HG03060 (cell line): Measurements from ENCODE around the gene HOXC9.

Experiments
- ATAC-seq: cut with Tn5 transposase; IDR thresholded peaks from one replicate; pipeline ENCODE4 v1.9.1; 2021; ENCODE audit warnings: low read depth, moderate number of reproducible peaks; ENCODE audit not compliant: unreplicated experiment

Gene HOXC9

DNA sequence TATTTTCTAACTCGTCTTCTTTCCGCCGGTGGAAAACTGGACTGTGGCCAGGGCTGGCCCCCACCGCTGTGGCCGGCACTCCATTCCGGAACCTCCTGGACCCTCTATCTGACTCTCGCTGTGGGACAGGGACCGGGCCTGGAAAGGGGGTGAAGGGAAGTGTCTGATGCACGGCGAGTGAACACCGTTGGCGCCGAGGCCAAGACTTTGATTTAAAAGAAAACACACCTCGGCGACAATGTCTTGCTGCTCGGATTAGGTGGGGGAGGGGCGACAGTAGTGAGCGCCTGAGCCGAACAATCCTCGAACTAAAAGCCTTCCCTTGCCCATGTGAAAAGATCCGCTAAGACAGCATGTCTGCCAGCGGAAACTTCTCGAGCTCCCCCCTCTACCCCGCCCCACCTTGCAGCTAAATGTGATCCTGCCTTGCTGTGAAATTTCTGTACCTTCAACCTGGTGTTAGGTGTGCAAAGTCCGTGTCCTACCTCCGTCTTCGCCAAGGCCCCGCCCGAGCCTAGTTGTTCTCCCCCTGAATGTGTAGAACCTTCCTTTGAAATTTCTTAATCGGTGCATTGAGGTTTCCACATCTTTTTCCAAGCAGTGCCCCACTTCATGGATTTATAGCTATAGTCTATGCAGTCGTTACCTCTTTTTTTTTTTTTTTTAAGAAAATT, 24.3 kb upstream of the HOXC9 start:
- no peak for ATAC-seq

DNA sequence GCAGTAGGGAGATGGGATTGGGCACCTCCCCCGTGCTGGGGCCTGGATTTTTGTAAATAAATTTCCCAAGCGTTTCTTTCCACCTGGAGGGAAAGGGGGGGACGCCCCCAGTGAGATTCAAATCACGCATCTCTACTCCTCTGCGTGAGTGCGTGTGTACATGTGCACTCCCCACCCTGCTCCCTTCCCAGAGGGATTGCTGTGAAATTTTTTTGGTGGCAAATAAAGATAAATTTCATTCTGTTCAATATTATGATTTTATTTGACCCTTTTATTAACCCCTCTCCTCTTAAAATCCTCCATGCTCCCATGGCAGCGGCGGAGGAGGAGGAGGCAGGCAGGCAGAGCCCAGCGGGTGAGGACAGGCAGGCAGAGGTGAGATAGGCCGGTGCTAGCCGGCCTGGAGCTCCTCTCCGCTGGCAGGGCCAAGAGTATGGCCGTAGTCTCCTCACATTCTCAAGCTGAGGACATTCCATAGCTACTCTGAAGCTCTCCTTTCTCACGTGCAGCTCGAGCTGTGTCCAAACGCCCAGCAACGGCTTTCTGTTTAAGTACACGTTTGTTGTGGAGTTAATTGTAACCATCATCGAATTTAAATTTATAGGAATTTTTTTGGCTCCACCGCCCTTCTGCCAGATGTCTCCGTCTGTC, 23.7 kb upstream of the HOXC9 start:
- ATAC-seq, result no peak

DNA sequence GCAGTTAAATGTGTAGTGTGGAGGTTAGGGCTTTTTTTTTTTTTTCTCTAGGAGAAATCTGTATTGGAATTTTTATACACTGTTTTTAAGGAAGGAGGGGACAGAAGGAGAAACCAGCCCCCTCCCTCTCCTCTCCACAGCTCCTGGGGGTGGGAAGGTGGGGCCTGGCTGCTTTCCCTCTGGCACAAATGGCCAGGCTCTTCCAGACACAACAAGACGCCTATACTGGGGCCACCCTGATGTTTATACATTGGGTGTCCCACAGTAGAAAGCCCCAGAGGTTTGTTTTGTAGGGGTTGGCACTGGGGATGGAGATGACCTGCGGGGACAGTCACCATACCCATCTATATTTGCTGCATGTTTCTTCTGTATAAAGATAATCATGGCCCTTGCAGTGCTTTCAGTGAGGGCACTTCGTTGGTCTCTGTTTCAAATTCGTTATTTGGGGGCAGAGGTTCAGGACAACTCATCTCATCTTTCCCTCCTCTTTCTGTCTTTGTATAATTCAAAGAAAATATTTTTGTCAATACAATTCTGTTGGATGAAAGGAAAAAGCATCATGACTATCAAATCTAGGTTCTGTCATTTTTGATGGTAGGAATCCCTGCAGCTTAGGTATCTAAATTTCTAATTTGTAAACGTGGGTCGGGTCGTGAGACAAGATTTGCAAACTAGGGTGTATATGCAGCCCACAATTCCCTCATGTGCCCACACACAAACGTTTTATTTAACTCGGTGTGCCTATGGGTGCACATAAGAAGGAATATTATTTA, 23.0 kb upstream of the HOXC9 start:
- no peak for ATAC-seq

DNA sequence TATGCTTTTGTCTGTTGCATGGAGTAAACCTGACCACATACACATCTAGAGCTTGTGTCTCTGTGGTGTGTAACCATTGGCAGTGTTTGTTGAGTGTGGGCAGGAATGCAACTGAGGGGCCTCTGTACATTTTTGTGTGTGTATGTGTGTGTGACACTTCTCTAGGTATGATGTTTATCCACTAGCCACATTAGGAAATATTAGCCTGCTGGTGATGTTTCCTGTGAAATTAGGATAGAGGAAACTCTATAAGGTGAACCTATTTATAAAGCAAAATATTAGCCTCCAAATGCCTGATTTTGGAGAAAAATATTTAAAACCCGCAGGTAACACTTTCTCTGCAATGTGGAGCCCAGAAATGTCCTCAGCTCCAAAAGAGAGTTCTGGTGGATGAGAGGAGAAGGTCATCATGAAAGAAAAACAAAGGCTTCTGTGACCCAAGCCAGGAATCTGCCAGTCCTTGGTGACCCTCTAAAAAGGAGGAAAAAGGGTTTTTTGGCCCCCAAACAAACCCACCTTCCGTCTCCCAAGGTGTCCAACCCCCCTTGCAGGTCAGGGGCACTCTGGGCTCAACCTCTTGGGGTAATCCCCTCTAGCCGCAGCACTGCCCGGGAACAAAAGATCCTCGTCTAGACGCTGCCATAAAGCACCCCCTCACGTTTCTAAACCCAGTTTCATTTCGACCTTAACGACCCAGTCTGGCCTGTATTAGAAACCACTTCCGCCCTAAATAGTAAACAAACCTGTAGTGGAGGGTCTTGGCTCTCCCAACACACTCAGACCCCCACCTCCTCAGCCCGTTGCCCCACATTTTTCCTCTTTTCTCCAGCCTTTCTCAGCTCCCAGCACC, 22.1 kb upstream of the HOXC9 start:
- ATAC-seq, result no peak

DNA sequence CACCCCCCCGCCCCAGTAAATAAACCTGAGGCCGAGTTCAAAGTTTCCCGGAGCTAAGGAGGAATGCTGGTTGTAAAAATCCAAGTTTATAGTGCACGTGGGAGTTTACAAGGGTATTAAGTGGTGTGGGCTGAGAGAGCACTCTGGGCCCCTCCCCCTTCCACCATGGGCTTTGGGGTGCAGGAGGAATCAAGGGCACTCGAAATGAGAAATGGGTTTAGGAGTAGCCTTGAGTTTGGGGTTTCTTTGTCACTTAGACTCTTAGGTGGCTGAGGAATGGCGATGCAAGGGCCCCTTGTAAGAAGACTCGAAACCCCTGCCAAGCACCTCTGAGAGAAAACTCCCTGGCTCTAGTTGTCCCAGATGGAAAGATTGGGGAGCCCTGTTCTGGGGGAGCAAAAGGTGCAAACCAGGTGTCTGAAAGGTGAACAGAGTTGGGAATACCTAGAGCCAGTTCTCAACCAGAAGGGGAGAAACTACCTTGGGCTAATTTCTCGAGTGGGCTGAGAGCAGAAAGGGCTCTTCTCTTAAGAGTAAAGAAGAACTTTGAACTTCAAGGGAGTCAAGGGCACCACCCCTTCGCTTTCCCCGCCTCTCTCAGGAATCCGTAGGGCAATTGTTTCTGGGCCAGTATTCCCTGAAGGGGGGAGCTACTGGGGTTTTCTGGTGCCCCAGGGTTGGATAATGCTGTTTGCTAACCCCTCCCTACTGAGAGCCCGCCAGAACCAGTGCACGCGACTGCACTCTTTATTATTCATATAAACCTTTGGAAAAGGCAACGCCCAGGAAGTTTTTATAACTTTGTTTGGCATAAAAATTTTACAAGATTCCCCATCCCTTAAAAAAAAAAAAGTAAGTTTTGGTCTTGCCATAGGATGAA, 21.2 kb upstream of the HOXC9 start:
- no peak for ATAC-seq

DNA sequence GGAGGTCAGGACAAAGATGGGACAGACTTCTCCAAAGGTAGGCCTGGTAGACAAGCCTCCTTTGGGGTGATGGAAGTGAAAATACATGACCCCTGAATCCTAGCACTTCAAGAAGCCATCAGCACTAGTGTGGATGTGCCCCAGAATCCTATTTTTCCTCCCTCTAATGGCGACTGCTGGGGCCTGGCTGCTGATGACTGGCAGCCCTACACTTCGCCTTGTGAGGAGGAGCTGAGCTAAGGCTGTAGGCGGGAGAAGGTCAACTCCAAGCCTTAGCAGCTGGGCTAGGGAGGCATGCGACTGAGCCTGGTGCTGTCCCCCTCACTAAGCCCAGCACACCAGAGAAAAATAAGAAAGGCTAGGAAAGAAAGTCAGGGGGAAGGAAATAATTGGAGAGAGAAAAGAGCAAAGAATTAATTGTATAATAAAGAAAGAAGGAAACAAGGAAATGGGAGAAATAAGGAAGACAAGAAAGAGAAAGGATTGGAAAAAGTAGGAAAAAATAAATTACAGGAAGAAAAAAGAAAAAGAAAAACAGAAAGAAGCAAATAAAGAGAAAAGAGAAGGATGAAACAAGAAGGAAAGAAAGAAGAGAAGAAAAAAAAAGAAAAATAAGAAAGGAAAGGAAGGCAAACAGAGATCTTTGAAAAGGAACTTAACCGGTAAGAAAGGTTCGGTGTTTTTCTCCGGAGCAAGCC, 19.7 kb upstream of the HOXC9 start:
- no peak for ATAC-seq

DNA sequence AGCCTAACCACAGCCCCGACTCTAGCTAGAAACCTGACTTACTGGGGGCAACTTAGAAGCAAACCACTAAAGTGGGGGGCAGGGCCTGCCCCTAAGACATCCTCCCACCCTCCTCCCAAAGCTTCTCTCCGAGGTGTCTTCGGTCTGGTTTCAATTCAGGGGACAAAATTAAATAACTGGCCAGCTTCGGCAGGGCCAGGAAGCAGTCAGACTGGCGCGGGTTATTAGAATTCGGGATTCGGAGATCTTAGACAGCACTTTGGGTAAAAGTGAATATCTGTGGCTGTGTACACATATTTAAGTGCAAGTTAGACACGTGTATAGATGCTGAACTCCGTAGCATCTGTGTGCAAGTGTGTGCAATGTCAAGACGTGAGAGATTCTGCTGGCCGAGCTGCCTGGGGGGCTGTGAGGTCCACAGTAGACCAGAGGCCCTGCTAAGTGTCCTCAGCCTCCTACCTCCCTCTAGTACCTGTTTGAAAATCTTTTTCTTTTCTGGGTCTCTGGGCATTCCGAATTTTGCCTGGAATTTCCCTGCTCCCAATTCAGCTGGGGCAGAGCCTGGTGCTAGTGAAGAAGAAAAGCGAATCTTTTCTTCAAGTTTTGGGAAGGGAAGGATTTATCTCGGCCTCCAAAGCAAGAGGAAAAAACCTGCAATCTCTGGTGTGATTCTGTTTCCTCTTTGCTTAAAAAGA, 19.0 kb upstream of the HOXC9 start:
- ATAC-seq, result no peak

DNA sequence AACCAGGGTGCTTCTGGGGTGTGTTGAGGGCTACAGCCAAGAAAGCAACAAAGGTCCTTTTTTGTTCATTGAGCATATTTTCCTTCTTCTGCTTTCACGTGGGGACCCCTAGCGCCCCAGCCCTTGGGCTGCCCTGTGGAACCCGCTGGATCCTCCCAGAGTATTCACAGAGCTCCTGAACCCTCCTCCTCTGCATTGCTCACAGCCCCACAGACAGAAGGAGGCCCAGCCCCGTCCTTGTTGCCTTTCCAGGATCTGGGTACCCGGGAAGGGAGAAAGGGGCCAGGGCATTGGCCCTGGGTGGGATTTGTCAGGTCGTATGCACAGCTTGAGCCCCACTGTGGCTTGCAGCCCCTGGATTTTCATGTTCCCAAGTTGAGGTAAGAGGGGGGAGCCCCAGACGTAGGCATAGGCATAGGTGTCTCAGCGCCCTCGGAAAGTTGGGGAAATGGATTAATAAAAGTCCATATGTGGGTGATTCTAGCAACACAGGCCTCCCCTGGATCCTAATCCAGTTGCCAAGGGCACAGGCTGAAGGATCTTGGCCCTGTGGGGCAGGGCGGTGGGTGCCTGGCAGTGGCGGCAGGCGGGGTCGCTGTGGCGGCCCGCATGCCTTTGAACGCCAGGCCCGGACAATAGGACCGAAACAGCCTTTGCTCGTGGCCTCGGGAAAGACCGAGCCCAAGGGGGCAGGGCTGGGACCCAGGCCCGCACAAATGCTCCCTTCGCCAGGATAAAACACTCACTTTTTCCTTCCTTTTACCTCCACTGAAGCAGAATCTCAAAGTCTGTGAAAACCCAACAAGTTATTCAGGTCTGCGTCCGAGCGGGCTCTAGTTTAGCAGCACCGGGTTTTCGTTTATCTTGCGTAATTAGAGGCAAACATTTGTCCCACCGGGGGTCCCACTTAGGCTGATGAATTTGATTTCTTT, 18.1 kb upstream of the HOXC9 start:
- ATAC-seq, result no peak

DNA sequence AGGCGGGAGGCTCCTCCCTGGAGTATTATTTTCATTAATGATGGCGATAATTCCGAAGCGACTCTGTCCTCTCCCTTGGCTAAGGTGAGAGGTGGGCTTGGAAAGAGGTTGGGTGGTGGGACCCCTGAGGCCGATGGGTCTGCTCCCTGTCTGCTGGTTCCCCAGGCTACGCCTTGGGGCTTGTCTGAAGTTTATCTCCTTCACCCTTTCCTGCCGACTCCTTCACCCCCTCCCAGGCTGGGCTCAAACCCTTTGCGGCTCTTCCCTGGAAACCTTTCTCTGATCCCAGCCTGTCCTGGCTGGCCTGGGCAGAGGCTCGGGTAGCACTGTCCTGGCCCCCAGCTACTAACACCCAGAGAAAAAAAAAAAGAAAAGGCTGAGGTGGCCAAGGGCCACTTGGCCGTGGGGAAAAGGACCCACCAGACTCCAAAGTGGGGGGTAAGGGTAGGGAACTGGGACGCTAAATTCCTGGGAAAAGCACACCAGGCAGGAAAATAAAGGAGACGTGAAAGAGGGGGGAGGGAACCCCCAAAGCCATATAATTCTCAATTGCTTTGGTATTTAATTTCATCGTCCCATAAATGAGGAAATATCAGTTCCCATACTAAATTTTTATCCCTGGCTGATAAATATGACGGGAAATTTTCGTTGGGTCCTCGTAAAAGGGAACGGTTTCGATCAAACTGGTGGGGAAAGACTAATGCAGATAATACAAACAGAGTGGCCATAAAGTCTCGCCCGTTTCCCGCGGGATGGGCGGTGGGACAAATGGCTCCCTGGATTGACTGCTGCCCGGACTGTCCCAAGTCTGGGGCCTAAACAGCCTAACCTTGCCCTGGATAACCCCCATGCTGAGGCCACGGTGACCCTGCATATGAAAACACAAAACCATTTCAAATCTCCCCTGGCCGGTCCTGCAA, 17.1 kb upstream of the HOXC9 start:
- ATAC-seq, result no peak

DNA sequence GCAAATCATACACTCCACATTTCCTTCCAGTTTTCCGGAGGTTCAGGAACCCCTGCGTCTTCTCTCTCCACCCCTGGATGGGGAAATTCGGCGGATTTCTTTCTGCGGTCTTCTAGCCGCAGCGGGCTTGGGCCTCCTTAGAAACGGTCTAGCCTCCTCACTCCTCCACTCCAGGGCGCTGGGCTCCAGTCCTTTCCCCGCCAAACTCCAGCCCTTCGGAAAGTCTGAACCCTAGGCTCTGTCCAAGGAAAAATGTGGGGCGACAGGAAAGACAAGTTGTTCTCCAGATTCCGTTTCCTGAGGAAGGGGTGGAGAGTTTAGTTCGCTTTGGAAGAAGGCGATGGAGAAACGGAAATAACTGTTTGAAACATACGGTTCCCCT, 16.4 kb upstream of the HOXC9 start:
- ATAC-seq, result no peak

DNA sequence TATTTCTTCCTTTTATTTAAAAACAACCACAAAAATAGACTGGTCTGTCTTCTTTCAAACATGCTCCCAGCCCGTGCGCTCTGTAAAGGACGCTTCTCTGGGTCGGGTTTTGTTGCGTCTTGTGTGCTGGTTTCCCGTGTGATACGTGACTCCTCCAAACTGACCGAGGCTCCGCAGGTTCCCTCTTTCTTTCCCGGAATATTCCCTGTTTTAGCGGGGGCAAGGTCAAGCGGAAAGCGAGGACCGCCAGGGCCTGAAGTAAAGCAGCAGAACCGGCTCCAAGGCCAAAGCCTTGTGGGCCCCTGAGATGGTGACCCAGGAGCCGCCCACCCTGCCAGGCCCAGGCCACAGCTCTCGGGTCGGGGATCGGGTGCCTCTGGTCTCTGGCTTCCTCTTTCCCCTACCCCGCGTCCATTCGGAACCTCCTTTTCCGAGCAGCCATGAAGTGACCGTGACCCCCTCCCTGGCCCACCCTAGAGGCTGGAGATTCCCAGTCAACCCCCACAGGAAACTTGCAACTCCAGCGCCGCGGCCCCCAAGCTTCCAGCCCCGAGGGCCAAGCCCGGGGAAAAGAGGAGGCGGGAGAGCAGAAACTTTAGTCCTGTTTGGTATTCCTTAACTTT, 15.9 kb upstream of the HOXC9 start:
- no peak for ATAC-seq

DNA sequence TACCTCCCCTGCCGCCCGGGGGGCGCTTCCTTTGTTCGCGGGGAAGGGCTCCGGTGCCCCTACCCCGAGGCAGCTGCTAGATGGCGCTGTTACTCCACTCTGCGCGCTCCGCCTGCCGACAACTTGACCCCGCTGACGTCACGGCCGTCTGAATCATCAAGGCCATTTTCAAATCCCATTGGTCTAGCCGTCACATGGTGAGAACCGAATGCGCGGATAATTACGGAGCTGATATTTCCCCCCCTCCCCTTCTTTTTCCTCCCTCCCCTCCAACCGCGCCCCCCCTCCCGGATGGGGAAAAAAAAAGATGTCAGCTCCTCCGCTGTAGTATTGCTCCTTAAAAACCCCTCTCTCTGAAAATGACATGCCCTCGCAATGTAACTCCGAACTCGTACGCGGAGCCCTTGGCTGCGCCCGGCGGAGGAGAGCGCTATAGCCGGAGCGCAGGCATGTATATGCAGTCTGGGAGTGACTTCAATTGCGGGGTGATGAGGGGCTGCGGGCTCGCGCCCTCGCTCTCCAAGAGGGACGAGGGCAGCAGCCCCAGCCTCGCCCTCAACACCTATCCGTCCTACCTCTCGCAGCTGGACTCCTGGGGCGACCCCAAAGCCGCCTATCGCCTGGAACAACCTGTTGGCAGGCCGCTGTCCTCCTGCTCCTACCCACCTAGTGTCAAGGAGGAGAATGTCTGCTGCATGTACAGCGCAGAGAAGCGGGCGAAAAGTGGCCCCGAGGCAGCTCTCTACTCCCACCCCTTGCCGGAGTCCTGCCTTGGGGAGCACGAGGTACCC, 14.9 kb upstream of the HOXC9 start, which contains the start of gene HOXC10:
Gene HOXC10 (plus strand): TSS at position 246 of the 791 bp plus-strand sequence. CDS start 114 bp downstream, at position 360.
- ATAC-seq, result no peak

DNA sequence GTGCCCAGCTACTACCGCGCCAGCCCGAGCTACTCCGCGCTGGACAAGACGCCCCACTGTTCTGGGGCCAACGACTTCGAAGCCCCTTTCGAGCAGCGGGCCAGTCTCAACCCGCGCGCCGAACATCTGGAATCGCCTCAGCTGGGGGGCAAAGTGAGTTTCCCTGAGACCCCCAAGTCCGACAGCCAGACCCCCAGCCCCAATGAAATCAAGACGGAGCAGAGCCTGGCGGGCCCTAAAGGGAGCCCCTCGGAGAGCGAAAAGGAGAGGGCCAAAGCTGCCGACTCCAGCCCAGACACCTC, 14.3 kb upstream of the HOXC9 start:
- no peak for ATAC-seq

DNA sequence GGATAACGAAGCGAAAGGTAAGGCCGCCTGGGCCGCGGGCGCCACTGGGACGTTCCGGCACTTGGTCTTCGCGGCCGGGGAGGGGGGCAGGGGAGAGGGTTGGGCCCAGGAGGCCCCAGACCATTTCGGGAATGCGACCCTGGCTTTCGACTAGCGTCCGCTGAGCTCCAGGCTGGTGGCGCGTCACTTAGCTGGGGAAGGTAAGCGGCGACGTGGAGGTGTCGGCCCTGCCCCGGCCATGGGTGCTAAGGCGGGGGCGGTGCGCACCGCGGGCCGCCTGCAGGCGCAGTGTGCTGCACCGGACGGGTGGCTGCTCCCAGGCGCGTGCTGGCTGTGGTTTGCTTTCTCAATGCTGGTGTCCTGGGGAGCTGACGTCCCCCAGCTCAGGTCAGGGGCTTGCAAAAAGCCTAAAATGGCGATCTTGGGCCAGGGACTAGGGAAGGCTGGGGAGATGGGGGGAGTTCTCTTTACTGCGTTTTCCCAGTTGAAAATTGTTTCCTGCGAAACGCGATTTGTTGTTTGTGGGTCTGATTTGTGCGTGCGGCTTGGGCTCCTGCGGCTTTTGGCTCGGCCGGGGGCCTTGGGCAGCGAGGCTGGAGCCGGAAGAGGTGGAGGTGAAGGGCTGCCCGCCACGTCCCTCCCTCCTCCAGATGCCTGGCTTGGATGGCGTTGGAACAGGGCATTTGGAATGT, 13.8 kb upstream of the HOXC9 start:
- no peak for ATAC-seq
